ENCODE results near the gene CHAT. TPM values are rescaled to one million over a fixed set of nuclear protein-coding genes. Genes with fewer than 3 reads are reported as not detected.

CHAT gene
- total and polyA plus RNA-seq, 2 donors (not counting 3 experiments of a cell fraction or from before 2014, with no cell fraction given), result not detected

GRCh38 chr10:49664006-49664841 lies 50.4 kb downstream of the CHAT start:
- Histone ChIP-seq H3K27ac (ENCODE audit: insufficient read depth, low read depth, low read length) (no peak overlapping the region), H4K20me1 (replicated peaks; ENCODE audit: control insufficient read depth, extremely low read depth, insufficient read depth, low read length) (no peaks in the 10 kb centered on the region), H3K79me2 (ENCODE audit: control insufficient read depth, insufficient read depth, low read length) (no peaks in the 10 kb centered on the region), H3K27me3 (ENCODE audit: control insufficient read depth in 2 of 2, insufficient read depth in 2 of 2, low read length in 2 of 2) (no peaks in the 10 kb centered on the region), H3K4me1 (ENCODE audit: control insufficient read depth, extremely low read depth, insufficient read depth, low read length) (no peaks in the 10 kb centered on the region), H3K4me2 (ENCODE audit: insufficient read depth, low read length) (no peak overlapping the region), H3K9ac (replicated peaks; ENCODE audit: extremely low read depth, insufficient read depth, low read length) (no peak overlapping the region), H3K4me3 (replicated peaks in 1 of 3; ENCODE audit: insufficient read depth in 1 of 3, low read depth in 1 of 3, low read length in 3 of 3) (no peak overlapping the region), H3K9me3 (replicated peaks; ENCODE audit: control insufficient read depth, insufficient read depth, low read length) (no peaks in the 10 kb centered on the region), H3K9me1 (replicated peaks; ENCODE audit: control insufficient read depth, extremely low read depth, insufficient read depth, low read length) (no peaks in the 10 kb centered on the region), H3K36me3 (ENCODE audit: control insufficient read depth in 2 of 2, extremely low read depth in 1 of 2, insufficient read depth in 2 of 2, low read length in 2 of 2) (no peaks in the 10 kb centered on the region), H2AFZ (ENCODE audit: low read depth, low read length) (no peak overlapping the region)
- intact Hi-C loops (cut with micrococcal nuclease), result no loop called here
- dilution Hi-C loops (cut with MboI; ENCODE audit: extremely low pct_ligation_motif_present, low sequenced_read_pairs), result no loop called here
- ChIA-PET CTCF (no interaction called here), POLR2A (no interaction called here)
- FAIRE-seq, result no peak
- no peak for TF ChIP-seq MYC (IDR thresholded peaks at IDR 0.05; ENCODE audit: low read depth, low read length)
- TF ChIP-seq FOS (IDR thresholded peaks at IDR 0.05; ENCODE audit: borderline replicate concordance, insufficient read depth, low read length), result no peak
- TF ChIP-seq JUN (IDR thresholded peaks at IDR 0.05; ENCODE audit: borderline replicate concordance, insufficient read depth, insufficient read length, low read depth), result no peak
- TF ChIP-seq MAX (IDR thresholded peaks at IDR 0.05; ENCODE audit: insufficient read depth, insufficient read length), result no peak
- no peak for TF ChIP-seq POLR2A (IDR thresholded peaks at IDR 0.05; ENCODE audit: low read depth, low read length)
- TF ChIP-seq CTCF (IDR thresholded peaks at IDR 0.05; ENCODE audit: extremely low read depth in 1 of 2, insufficient read depth in 1 of 2, low read depth in 1 of 2, low read length in 2 of 2), result no peak
- no peak for TF ChIP-seq GATA2 (IDR thresholded peaks at IDR 0.05; ENCODE audit: insufficient read depth, insufficient read length, low read depth, low read length)
- no peak for TF ChIP-seq POLR2AphosphoS5 (IDR thresholded peaks at IDR 0.05; ENCODE audit: insufficient read depth, low read depth, low read length)
- TF ChIP-seq EZH2 (IDR thresholded peaks at IDR 0.05; ENCODE audit: borderline replicate concordance, low read depth, low read length, severe bottlenecking), result no peak
- no TSS peak for BruUV-seq (replicated peaks)
- DNase-seq (ENCODE audit: low read depth, low spot score), result no peak
